GM12865 (cell line): ENCODE results near the gene ANAPC7.
"Not testable (repeated sequence)": the region's sequence is repeated elsewhere in the genome, so short reads cannot be mapped to it uniquely, and the experiment has no call there.

Experiments used
- DNase-seq: peaks from one replicate; pipeline ENCODE4 v3.0.0; 2010; ENCODE audit warnings: low read depth
- H3K4me3 ChIP-seq: 2 replicates; pipeline ENCODE4 v1.5.1; 2011; ENCODE audit warnings: mild to moderate bottlenecking, low read depth, low read length, control low read depth
- CTCF ChIP-seq: IDR thresholded peaks from 2 replicates; pipeline ENCODE4 v1.5.1; 2011; ENCODE audit warnings: low read length, control low read depth, low read depth, inconsistent platforms; ENCODE audit not compliant: insufficient read depth; ENCODE audit errors: missing control alignments

Gene ANAPC7

GRCh38 chr12:110403146-110403975, at the start of gene ANAPC7:
Gene ANAPC7 (minus strand): TSS chr12:110403708. CDS start chr12:110403627, 81 bp downstream.
- H3K4me3 ChIP-seq: peak within 1 kb of the TSS; percentile 69
- TF ChIP-seq CTCF: no peak

GRCh38 chr12:110451263-110451662, 47.8 kb upstream of the ANAPC7 start:
- no peak for TF ChIP-seq CTCF
- no peak for DNase-seq
- H3K4me3 ChIP-seq: no peak overlapping the region

More at GRCh38 chr12:110403146-110403975, at the start of gene ANAPC7:
- peak; percentile 95 for DNase-seq

- peak; percentile 93 for TF ChIP-seq CTCF
- peak; percentile 98 for DNase-seq
- peak within 1 kb of the TSS; percentile 87 for H3K4me3 ChIP-seq
Observed at GRCh38 chr12:110449799-110450497, 46.4 kb upstream of the ANAPC7 start, which contains the start of gene ARPC3. Gene ARPC3 (minus strand): TSS chr12:110450337. CDS start chr12:110450260, 77 bp downstream.

GRCh38 chr12:110444455-110444854, 40.9 kb upstream of the ANAPC7 start:
- no peak for TF ChIP-seq CTCF
- no peak for DNase-seq
- H3K4me3 ChIP-seq: no peak overlapping the region

GRCh38 chr12:110436231-110436630, 32.7 kb upstream of the ANAPC7 start:
- no peak overlapping the region for H3K4me3 ChIP-seq
- no peak for TF ChIP-seq CTCF
- DNase-seq: no peak

GRCh38 chr12:110431957-110432587, 28.6 kb upstream of the ANAPC7 start:
- H3K4me3 ChIP-seq: peak overlapping the region; percentile 56

GRCh38 chr12:110429676-110430075, 26.2 kb upstream of the ANAPC7 start:
- DNase-seq, H3K4me3 ChIP-seq: not testable (repeated sequence)

More at GRCh38 chr12:110431957-110432587, 28.6 kb upstream of the ANAPC7 start:
- peak; percentile 38 for DNase-seq
- no peak for TF ChIP-seq CTCF
